Right lobe of liver (tissue), 4 donors: Measurements from ENCODE around the gene NPAS2.

ENCODE experiments used
- CTCF ChIP-seq, 4 donors: fragments of 200-600 bp in 3 of 4; fragments of 450-650 bp in 1 of 4; IDR thresholded peaks; one replicate each; pipeline versions ENCODE4 v1.5.1 to v1.8.0; 2016 to 2022; ENCODE audit warnings: antibody characterized with exemption in 4 of 4, mild to moderate bottlenecking in 2 of 4
- POLR2A ChIP-seq: fragments of 450-650 bp; IDR thresholded peaks from one replicate; pipeline ENCODE4 v1.6.1; 2017; ENCODE audit warnings: antibody characterized with exemption, mild to moderate bottlenecking
- donor health status: DM: no; HTN: no; CAD: no.
- donor health status: DM: no; HTN: no; CAD: no.
- donor health status: DM: no; HTN: yes; CAD: no.

- TF ChIP-seq CTCF (IDR thresholded peaks at IDR 0.05) (no peak), POLR2A (no peak)
Observed at GRCh38 chr2:100955226-100955625, 135.3 kb downstream of the NPAS2 start.
